CD14-positive monocyte (primary cell): ENCODE results near the gene EEPD1. TPM values are rescaled to one million over a fixed set of nuclear protein-coding genes. Genes with fewer than 3 reads are reported as not detected.

Source experiments
- DNase-seq, 3 donors: peaks; one replicate each; pipeline ENCODE4 v3.0.0-alpha.2; 2011 to 2022
- H2AFZ ChIP-seq: 2 replicates; pipeline ENCODE4 v1.6.0; 2012; ENCODE audit warnings: mild to moderate bottlenecking, low read depth, low read length, inconsistent platforms; ENCODE audit not compliant: insufficient read depth, poor library complexity, severe bottlenecking
- H3K27ac ChIP-seq, 2 donors: 1 replicate in 1 of 2; 2 replicates in 1 of 2; pipeline ENCODE4 v1.5.1; 2012 to 2013; ENCODE audit warnings: low read length in 2 of 2, control low read depth in 1 of 2, inconsistent platforms in 1 of 2, low read depth in 1 of 2, mild to moderate bottlenecking in 1 of 2
- H3K27me3 ChIP-seq, 2 donors: one replicate each; pipeline versions ENCODE4 v1.6.0 to v1.6.1; 2011 to 2013; ENCODE audit warnings: low read length in 2 of 2; ENCODE audit not compliant: control insufficient read depth in 2 of 2, insufficient read depth in 2 of 2
- H3K36me3 ChIP-seq, 2 donors: replicated peaks in 1 of 2; 1 replicate in 1 of 2; 2 replicates in 1 of 2; pipeline versions ENCODE4 v1.5.1 to v1.6.1; 2012 to 2013; ENCODE audit warnings: low read length in 2 of 2, control low read depth in 1 of 2, inconsistent platforms in 1 of 2, mild to moderate bottlenecking in 1 of 2; ENCODE audit not compliant: insufficient read depth in 2 of 2, control insufficient read depth in 1 of 2
- H3K4me1 ChIP-seq, 2 donors: 1 replicate in 1 of 2; 2 replicates in 1 of 2; pipeline versions ENCODE4 v1.5.1 to v1.6.1; 2012 to 2013; ENCODE audit warnings: low read length in 2 of 2, control low read depth in 1 of 2, inconsistent platforms in 1 of 2, mild to moderate bottlenecking in 1 of 2, moderate library complexity in 1 of 2; ENCODE audit not compliant: insufficient read depth in 2 of 2, control insufficient read depth in 1 of 2
- H3K4me2 ChIP-seq: replicated peaks from 2 replicates; pipeline ENCODE3; 2012; ENCODE audit warnings: low read length, moderate library complexity, mild to moderate bottlenecking; ENCODE audit not compliant: poor library complexity, severe bottlenecking; ENCODE audit errors: extremely low read depth
- H3K4me3 ChIP-seq, 3 experiments: fragments of 200-600 bp in 1 of 3; sonication (generic) in 1 of 3; replicated peaks in 1 of 3; 1 replicate in 2 of 3; 2 replicates in 1 of 3; pipeline ENCODE4 v1.5.1; 2011 to 2013; ENCODE audit warnings: low read length in 3 of 3, mild to moderate bottlenecking in 3 of 3, control low read depth in 2 of 3, low read depth in 2 of 3, inconsistent platforms in 1 of 3, moderate library complexity in 1 of 3
- H3K79me2 ChIP-seq: 2 replicates; pipeline ENCODE4 v1.6.0; 2012; ENCODE audit warnings: mild to moderate bottlenecking, control low read depth, inconsistent platforms, low read length, moderate library complexity; ENCODE audit not compliant: insufficient read depth
- H3K9ac ChIP-seq: 2 replicates; pipeline ENCODE4 v1.6.0; 2017; ENCODE audit warnings: low read length, mild to moderate bottlenecking; ENCODE audit not compliant: insufficient read depth, poor library complexity, severe bottlenecking
- H3K9me3 ChIP-seq, 2 donors: replicated peaks in 1 of 2; 1 replicate in 1 of 2; 2 replicates in 1 of 2; pipeline versions ENCODE4 v1.5.1 to v1.6.1; 2012 to 2013; ENCODE audit warnings: low read length in 2 of 2, control low read depth in 1 of 2; ENCODE audit not compliant: control insufficient read depth in 1 of 2, insufficient read depth in 1 of 2
- H4K20me1 ChIP-seq: 2 replicates; pipeline ENCODE4 v1.6.0; 2012; ENCODE audit warnings: mild to moderate bottlenecking, low read length, control low read depth, moderate library complexity; ENCODE audit not compliant: insufficient read depth
- H3K27ac Mint-ChIP-seq, 7 donors: one replicate each; pipeline ENCODE4 v1.8.0; 2020; ENCODE audit warnings: mild to moderate bottlenecking in 7 of 7, mixed read lengths in 7 of 7, moderate library complexity in 6 of 7, inconsistent platforms in 2 of 7
- H3K27me3 Mint-ChIP-seq, 3 donors: one replicate each; pipeline ENCODE4 v1.8.0; 2021 to 2022; ENCODE audit warnings: low read depth in 3 of 3, mild to moderate bottlenecking in 3 of 3, mixed read lengths in 3 of 3, moderate library complexity in 3 of 3, inconsistent platforms in 1 of 3
- H3K36me3 Mint-ChIP-seq, 2 donors: one replicate each; pipeline ENCODE4 v1.8.0; 2020; ENCODE audit warnings: mixed read lengths in 2 of 2, inconsistent platforms in 1 of 2, mild to moderate bottlenecking in 1 of 2
- H3K4me1 Mint-ChIP-seq: one replicate; pipeline ENCODE4 v1.8.0; 2020; ENCODE audit warnings: mild to moderate bottlenecking, mixed read lengths
- H3K4me3 Mint-ChIP-seq, 2 donors: one replicate each; pipeline ENCODE4 v1.8.0; 2020; ENCODE audit warnings: mild to moderate bottlenecking in 2 of 2, mixed read lengths in 2 of 2, moderate library complexity in 1 of 2
- H3K9me3 Mint-ChIP-seq, 7 donors: one replicate each; pipeline ENCODE4 v1.8.0; 2020 to 2022; ENCODE audit warnings: mixed read lengths in 7 of 7, mild to moderate bottlenecking in 6 of 7, moderate library complexity in 6 of 7, inconsistent platforms in 2 of 7
- CTCF ChIP-seq: fragments of 200-600 bp; IDR thresholded peaks from one replicate; pipeline ENCODE4 v1.8.0; 2022; ENCODE audit warnings: antibody characterized with exemption, mild to moderate bottlenecking
- WGBS: methylation state at CpG from one replicate; pipeline ENCODE4 v1.1.5; 2013; ENCODE audit warnings: missing lambda C conversion rate; ENCODE audit not compliant: insufficient coverage; 5-methylcytosine and 5-hydroxymethylcytosine counted together
- intact Hi-C, 2 donors: fragments of 100-400 bp; cut with micrococcal nuclease; formaldehyde crosslinking; loops; one replicate each; pipeline versions ENCODE4 v1.15.0 to v1.15.1; 2023
- polyA plus RNA-seq, 3 donors: library from polyadenylated mRNA; depleted of rRNA in 1 of 3; unstranded in 2 of 3; stranded (reverse) in 1 of 3; fragments of 300-500 nt in 2 of 3; fragments of >200 nt in 1 of 3; fragmentation: Illumina TruSeq in 2 of 3; gene quantifications; 1 replicate in 2 of 3; 2 replicates in 1 of 3; pipeline ENCODE4 v1.2.3, GENCODE V29; 2012 to 2021

Gene EEPD1
- polyA plus RNA-seq, 3 donors = 8.6 to 14.4 (median 12.6) TPM

DNA sequence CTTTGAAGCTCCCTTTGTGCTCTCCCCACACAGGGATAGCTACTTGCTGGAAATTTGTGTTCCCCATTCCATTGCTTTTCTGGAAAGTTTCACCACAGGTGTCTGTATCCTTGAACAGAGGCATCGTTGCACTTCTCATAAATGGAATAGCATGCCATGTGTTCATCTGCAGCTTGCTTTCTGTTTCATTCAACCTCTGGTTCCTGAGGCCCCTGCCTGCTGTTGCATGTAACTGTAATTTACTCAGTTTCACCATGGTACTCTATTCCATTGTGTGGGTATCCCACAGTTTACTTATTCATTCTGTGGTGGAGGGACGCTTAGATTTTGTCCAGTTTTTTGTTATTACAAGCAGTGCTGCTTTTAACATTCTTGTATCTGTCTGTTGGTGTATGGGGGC, 32.0 kb downstream of the EEPD1 start:
- Histone ChIP-seq H2AFZ (no peak overlapping the region), H3K79me2 (peaks cover 4% of the 10 kb centered on the region), H3K9ac (no peak overlapping the region), H3K4me3 (no peak overlapping the region), H3K9me3 (peaks cover 0 to 5% of the 10 kb centered on the region in 2 donors), H3K27me3 (no peaks in the 10 kb centered on the region), H3K4me1 (peaks cover 19 to 28% of the 10 kb centered on the region in 2 donors), H3K36me3 (no peaks in the 10 kb centered on the region), H3K27ac (no peak overlapping the region), H4K20me1 (no peaks in the 10 kb centered on the region), H3K4me2 (no peak overlapping the region)
- Mint-ChIP-seq H3K27me3 (peaks cover 0 to 3% (median 3%) of the 10 kb centered on the region in 3 donors), H3K4me3 (no peak overlapping the region), H3K4me1 (peaks cover 55% of the 10 kb centered on the region), H3K9me3 (peaks cover 5 to 6% (median 6%) of the 10 kb centered on the region in 7 donors), H3K36me3 (peaks cover 20 to 24% of the 10 kb centered on the region in 2 donors), H3K27ac (no peak overlapping the region)
- WGBS = 10% methylated on average over 1 of the region's 2 CpGs
- TF ChIP-seq CTCF = no peak
- intact Hi-C loops = no loop called here
- DNase-seq = no peak

DNA sequence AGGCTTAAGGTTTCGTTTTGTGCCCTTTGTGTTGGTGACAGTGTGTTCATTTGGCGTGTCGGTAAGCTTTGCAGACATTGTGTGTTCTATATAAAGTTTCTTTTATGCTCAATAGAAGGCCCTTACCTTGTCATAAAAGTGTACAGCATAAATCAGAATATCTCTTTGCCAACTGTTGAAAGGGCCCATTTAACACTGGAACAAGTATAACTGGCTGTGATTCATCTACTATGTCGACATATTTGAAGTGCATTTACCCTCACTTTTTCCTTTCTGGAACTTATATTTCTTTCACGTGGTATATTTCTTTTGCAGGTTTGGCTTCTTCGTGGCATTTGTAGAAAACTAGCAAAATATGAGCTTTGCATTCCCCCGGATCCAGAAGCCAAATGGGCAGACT, 32.7 kb downstream of the EEPD1 start:
- Histone ChIP-seq H3K36me3 (no peaks in the 10 kb centered on the region), H3K4me3 (no peak overlapping the region), H3K27me3 (no peaks in the 10 kb centered on the region), H3K79me2 (no peaks in the 10 kb centered on the region), H2AFZ (no peak overlapping the region), H3K27ac (peak overlapping the region in 1 of 2 donors; percentile 9), H4K20me1 (no peaks in the 10 kb centered on the region), H3K4me1 (peaks cover 19 to 28% of the 10 kb centered on the region in 2 donors), H3K9ac (no peak overlapping the region), H3K4me2 (no peak overlapping the region), H3K9me3 (peaks cover 0 to 5% of the 10 kb centered on the region in 2 donors)
- no peak overlapping the region for H3K4me3 Mint-ChIP-seq
- no peak for TF ChIP-seq CTCF
- no peak for DNase-seq
- H3K9me3 Mint-ChIP-seq = peaks cover 5 to 6% (median 6%) of the 10 kb centered on the region in 7 donors
- WGBS = 89% methylated on average over 2 of the region's 7 CpGs
- intact Hi-C loops = no loop called here
- H3K4me1 Mint-ChIP-seq = peaks cover 55% of the 10 kb centered on the region
- peaks cover 0 to 3% (median 3%) of the 10 kb centered on the region in 3 donors for H3K27me3 Mint-ChIP-seq
- peak overlapping the region in 2 of 7 donors; percentile 44 to 64 for H3K27ac Mint-ChIP-seq
- H3K36me3 Mint-ChIP-seq = peaks cover 20 to 24% of the 10 kb centered on the region in 2 donors
